Fibroblast of mammary gland (primary cell): ENCODE data around the gene CDC5L.

ENCODE experiments used
- DNase-seq: peaks from one replicate; pipeline ENCODE4 v3.0.0-alpha.2; 2010; ENCODE audit warnings: low read depth
- H3K4me3 ChIP-seq: 2 replicates; pipeline ENCODE4 v1.5.1; 2011; ENCODE audit warnings: low read depth, mild to moderate bottlenecking, low read length, moderate library complexity; ENCODE audit not compliant: control insufficient read depth
- TF ChIP-seq, protein P1 (sequence below): conservative IDR thresholded peaks from 2 replicates; pipeline ENCODE4 v1.5.1; 2011; ENCODE audit warnings: low read depth, low read length, inconsistent platforms; ENCODE audit not compliant: control insufficient read depth, insufficient read depth

The CDC5L gene

DNA sequence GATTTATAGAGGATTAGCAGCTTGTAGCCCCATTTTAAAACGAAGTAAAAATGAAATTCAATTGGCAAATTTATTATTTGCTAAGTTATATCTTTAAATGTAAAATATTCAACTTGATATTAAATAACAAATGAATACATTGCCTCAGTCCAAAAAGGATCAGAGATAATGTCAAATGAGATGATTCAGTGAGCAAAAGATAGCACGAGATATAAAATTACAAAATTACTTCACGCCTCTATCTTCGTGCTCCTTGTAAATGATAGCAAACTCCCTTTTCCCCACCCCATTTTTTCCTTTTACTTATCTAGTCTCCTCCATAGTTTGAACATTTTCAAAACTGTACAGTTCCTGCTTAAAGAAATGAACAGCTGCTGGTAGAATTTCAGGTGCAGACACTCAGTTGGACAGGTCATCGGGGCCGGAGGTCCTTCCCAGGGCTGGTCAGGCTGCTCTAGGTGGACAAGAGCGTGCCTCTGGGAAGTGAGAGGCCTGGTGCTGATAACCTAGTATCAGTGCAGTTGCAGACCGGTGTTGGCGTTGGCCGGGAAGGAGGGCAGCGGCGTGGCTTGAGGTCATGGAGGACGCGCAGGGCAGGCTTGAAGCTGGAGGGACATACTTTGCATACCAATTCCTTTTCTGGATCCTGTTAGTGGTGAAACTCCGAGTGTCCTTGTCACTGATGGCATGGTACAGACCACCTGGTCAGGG lies 83.9 kb downstream of the CDC5L start:
- TF ChIP-seq, protein P1, sequence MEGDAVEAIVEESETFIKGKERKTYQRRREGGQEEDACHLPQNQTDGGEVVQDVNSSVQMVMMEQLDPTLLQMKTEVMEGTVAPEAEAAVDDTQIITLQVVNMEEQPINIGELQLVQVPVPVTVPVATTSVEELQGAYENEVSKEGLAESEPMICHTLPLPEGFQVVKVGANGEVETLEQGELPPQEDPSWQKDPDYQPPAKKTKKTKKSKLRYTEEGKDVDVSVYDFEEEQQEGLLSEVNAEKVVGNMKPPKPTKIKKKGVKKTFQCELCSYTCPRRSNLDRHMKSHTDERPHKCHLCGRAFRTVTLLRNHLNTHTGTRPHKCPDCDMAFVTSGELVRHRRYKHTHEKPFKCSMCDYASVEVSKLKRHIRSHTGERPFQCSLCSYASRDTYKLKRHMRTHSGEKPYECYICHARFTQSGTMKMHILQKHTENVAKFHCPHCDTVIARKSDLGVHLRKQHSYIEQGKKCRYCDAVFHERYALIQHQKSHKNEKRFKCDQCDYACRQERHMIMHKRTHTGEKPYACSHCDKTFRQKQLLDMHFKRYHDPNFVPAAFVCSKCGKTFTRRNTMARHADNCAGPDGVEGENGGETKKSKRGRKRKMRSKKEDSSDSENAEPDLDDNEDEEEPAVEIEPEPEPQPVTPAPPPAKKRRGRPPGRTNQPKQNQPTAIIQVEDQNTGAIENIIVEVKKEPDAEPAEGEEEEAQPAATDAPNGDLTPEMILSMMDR: no peak
- DNase-seq: no peak
- no peak overlapping the region for H3K4me3 ChIP-seq

DNA sequence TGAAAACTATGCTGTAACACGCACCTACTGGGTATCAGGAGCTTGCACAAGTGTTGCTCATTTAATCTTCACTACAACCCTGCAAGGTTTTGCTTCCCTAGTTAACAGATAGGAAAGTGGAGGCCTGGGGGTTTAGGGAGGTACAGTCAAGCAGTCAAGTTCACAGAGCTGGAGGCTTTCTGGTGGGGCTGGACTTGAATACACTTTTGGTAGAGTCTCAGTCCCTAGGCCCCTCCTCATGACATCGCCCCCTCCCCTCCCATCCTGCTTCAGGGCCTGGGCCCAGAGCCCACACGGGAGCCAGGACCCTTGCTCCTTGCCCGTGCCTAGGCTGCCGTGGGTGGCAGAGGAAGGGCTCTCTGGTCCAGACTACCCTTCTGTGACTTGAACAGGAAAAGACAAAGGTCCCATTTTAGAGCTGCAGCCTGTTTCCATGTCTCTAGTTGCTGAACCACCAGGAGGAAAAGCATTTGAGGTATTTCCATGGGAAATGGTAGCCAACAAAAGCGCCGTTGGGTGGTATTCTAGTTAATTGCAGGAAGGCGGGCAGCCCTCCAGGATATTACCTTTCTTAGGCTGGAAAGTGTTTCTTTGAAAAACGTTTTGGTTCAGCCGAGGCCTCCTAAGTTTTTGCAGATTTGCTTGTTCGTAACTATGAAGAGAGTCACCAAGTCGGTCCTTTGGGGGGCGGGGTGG lies 84.9 kb downstream of the CDC5L start:
- no peak overlapping the region for H3K4me3 ChIP-seq
- TF ChIP-seq, protein P1: no peak
- DNase-seq: no peak

DNA sequence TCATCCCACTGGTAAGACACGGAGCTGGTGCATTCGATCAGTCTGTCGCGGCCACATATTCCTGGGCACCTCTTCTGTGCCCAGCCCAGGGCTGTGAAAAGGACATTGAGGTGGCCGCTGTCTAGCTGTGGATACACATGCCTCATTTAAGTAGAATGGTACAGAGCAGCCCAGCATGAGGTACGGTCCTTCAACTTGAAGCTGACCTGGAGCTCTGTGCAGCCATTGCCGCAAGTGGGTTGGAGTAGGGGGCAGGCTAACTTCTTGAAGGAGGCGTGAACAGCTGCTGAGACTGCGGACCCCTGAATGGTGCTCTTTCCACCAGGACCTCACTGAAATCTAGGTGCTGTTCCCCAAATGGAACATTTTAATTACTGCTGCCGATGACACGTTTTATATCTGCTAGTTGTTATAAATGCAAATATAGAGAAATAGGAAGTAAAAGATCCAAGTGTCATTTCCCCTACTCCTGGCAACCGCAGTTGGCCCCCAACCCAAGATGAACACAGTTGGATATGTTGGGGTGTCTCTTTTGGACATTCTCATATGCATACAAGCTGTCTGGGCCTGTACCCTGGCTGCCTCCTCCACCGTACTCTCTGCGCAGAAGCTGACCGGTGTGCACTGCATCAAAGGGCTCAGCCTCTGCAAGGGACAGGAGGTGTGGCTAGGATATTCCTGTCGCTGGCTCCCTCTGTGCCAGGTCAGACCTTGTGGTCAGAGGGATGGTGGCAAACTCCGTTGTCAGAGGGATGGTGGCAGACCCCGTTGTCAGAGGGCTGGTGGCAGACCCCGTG lies 86.1 kb downstream of the CDC5L start:
- TF ChIP-seq, protein P1: no peak
- no peak for DNase-seq
- H3K4me3 ChIP-seq: no peak overlapping the region

GRCh38 chr6:44474190-44474631 lies 86.7 kb downstream of the CDC5L start:
- no peak for DNase-seq
- no peak overlapping the region for H3K4me3 ChIP-seq
- TF ChIP-seq, protein P1: no peak

GRCh38 chr6:44474643-44475042 lies 87.1 kb downstream of the CDC5L start:
- DNase-seq: no peak
- no peak overlapping the region for H3K4me3 ChIP-seq
- TF ChIP-seq, protein P1: no peak

- H3K4me3 ChIP-seq: no peak overlapping the region
- TF ChIP-seq, protein P1: no peak
These were observed 87.9 kb downstream of the CDC5L start for GRCh38 chr6:44475417-44475778.

More at GRCh38 chr6:44475417-44475778, 87.9 kb downstream of the CDC5L start:
- DNase-seq: no peak
